GM03348 (cell line): Measurements from ENCODE around the gene FUT1.

Experiments
- DNase-seq: peaks from one replicate; pipeline ENCODE4 v3.0.0; 2012; ENCODE audit warnings: low spot score

The FUT1 gene

GRCh38 chr19:48741129-48741999 lies 11.1 kb downstream of the FUT1 start:
- DNase-seq, result peak; percentile 42

- DNase-seq, result no peak
Observed at GRCh38 chr19:48740164-48740972, 12.1 kb downstream of the FUT1 start, which contains the start of gene RASIP1. RASIP1 (minus strand) TSS chr19:48740610; CDS start chr19:48740282, 328 bp downstream.

DNA sequence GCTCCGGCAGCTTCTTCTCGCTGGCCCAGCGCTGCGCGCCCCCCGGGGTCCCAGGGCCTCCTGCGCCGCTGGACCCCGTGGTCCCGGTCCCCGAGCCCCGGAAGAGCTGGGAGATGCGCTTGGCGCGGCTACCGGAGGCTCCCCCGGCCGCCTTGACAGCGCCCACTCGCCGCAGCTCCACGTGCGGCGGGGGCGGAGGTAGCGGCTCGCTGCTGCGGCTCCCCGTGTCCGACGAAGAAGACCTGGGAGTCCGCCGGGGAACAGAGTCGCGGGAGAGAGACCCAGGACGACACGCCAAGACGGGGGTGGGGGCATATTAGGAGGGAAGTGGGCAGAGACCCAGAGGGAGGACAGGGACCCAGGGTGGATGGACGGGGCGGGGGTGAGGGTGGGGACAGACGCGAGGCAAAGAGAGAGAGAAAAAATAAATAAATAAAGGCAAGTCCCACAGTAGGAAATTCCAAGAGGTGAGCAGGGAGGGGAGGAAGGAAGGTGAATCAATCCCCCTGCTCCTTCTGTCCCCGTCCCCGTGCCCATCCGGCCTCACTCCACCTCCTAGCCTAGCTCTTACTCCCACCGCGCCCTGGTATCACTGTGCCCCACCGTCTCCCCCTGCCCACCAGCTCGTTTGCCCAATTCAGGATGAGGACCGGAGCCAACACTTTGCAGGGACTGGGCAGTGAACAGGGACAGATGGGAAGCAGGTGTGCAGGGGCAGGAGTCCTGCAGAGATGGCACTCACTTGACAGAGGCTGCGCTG lies 12.9 kb downstream of the FUT1 start:
- DNase-seq, result no peak

GRCh38 chr19:48738557-48739403 lies 13.7 kb downstream of the FUT1 start:
- peak; percentile 93 for DNase-seq

GRCh38 chr19:48737360-48737998 lies 15.0 kb downstream of the FUT1 start:
- DNase-seq, result no peak

- DNase-seq, result no peak
Observed at GRCh38 chr19:48735031-48735615, 17.3 kb downstream of the FUT1 start.

DNA sequence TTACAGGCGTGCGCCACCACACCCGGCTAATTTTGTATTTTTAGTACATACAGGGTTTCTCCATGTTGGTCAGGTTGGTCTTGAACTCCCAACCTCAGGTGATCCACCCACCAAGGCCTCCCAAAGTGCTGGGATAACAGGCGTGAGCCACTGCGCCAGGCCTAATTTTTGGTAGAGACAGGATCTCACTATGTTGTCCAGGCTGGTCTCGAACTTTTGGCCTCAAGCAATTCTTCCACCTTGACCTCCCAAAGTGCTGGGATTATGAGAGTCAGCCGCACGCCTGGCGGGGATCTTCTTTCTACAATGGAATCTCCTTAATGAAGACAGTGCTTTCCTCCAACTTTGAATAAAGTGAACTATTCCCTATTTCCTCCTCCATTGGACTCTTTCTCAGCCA lies 17.8 kb downstream of the FUT1 start:
- DNase-seq, result no peak

DNA sequence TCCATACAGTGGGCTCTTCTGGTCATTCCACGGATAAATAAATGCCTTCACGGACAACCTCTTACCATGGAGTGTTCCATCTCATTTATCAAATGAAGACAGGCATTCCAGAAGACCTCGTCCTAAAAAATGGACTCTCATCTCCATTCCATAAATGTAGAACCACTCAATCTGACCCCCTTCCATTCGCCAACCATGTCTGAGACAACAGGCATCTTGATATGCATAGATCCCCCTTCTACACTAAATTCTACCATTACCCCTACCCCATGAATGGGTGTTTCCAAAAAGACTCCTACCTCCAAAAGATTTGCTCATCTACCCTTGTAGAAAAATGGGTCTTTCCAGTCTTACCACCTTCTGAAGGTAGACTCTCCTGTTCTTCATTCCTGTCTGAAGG lies 21.0 kb downstream of the FUT1 start:
- no peak for DNase-seq

- DNase-seq, result no peak
Observed at GRCh38 chr19:48728911-48729664, 23.4 kb downstream of the FUT1 start.

GRCh38 chr19:48726556-48726955 lies 25.9 kb downstream of the FUT1 start:
- no peak for DNase-seq

- DNase-seq, result peak; percentile 57
Observed at GRCh38 chr19:48724796-48725753, 27.4 kb downstream of the FUT1 start.

GRCh38 chr19:48722196-48722708 lies 30.2 kb downstream of the FUT1 start:
- DNase-seq, result no peak

GRCh38 chr19:48720613-48721296 lies 31.7 kb downstream of the FUT1 start:
- peak; percentile 98 for DNase-seq

- DNase-seq, result no peak
Observed at GRCh38 chr19:48720251-48720612, 32.2 kb downstream of the FUT1 start.

GRCh38 chr19:48719263-48720171 lies 32.9 kb downstream of the FUT1 start, which contains the start of gene MAMSTR:
MAMSTR (minus strand) TSS chr19:48719725; CDS start chr19:48719031, 694 bp downstream.
- DNase-seq, result no peak

DNA sequence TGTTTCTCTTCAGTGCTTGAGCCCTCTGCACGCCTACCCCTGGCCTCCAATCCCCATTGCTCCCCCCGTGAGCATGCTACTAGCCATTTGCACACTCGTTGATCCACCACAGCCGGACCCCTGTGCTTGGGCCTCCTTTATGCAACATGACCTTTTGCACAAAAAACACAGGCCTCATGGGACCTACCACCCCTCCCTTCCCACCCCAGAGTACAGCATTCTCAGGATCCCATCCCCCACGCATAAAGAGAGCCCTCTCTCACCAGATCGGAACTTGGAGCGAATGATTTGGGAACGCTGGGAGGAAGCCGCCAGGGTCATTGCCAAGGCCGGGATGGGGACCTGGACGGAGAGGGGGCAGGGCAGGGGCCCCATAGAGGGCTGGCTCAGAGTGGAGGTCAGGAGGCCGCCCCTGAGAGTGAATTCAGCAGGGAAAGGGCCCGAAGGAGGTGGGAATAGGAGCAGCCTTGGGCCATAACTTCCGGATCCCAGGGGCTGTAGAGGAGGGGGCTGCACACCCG lies 33.7 kb downstream of the FUT1 start:
- no peak for DNase-seq
